Adipocyte (in vitro differentiated cells): Measurements from ENCODE around the gene SMLR1.
A peak's percentile ranks its signal among the peaks of the same experiment; 100 is the strongest.
"Not testable (repeated sequence)": the region's sequence is repeated elsewhere in the genome, so short reads cannot be mapped to it uniquely, and the experiment has no call there.

Experiments used
- DNase-seq: peaks from one replicate; pipeline ENCODE4 v3.0.0-alpha.2; 2015; ENCODE audit warnings: low read depth
- H3K27me3 ChIP-seq: replicated peaks from 2 replicates; pipeline ENCODE4 v1.7.0; 2013; ENCODE audit warnings: mild to moderate bottlenecking, low read length, moderate library complexity; ENCODE audit not compliant: control insufficient read depth, insufficient read depth
- H3K36me3 ChIP-seq: 2 replicates; pipeline ENCODE4 v1.7.0; 2013; ENCODE audit warnings: low read length, mild to moderate bottlenecking, moderate library complexity; ENCODE audit not compliant: control insufficient read depth, insufficient read depth, severe bottlenecking
- H3K4me1 ChIP-seq: 2 replicates; pipeline ENCODE4 v1.7.0; 2013; ENCODE audit warnings: mild to moderate bottlenecking, low read length, moderate library complexity; ENCODE audit not compliant: control insufficient read depth, insufficient read depth
- H3K4me3 ChIP-seq: 2 replicates; pipeline ENCODE4 v1.7.0; 2013; ENCODE audit warnings: mild to moderate bottlenecking, low read length, moderate library complexity
- H3K9ac ChIP-seq: 2 replicates; pipeline ENCODE4 v1.7.0; 2013; ENCODE audit warnings: mild to moderate bottlenecking, low read length, moderate library complexity
- H3K9me3 ChIP-seq: 2 replicates; pipeline ENCODE4 v1.7.0; 2013; ENCODE audit warnings: mild to moderate bottlenecking, low read length, moderate library complexity; ENCODE audit not compliant: control insufficient read depth

Gene SMLR1

DNA sequence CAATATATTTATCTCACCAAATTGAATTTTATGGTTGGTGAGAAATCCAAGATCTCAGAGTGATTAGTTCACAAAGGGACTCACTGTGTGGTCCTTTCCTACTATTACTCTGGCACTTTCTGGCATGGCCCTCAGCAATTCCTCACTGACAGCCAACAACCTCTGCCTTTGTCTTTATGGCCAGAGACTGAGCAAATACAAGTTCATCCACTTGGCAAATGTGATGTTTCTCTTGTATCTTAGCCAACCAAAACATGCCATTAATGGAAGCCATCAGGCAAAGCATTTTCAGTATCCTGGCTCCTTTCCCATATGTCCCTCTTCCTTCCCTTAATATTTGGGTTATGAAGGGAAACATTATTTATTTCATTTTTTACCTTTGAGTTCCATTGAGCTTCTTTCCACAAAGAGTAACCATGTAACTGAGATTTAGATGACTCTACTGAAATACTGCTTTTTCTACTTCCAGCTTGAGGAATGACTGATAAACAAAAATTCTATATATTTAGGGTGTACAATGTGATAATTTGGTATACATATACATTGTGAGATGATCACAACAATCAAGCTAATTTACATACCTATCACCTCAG, 30.8 kb upstream of the SMLR1 start:
- peaks cover 12% of the 10 kb centered on the region for H3K9me3 ChIP-seq
- H3K4me1 ChIP-seq = peaks cover 4% of the 10 kb centered on the region
- H3K36me3 ChIP-seq = no peaks in the 10 kb centered on the region
- H3K27me3 ChIP-seq = peaks cover 8% of the 10 kb centered on the region
- no peak overlapping the region for H3K4me3 ChIP-seq
- DNase-seq = peak; percentile 43
- H3K9ac ChIP-seq = no peak overlapping the region

DNA sequence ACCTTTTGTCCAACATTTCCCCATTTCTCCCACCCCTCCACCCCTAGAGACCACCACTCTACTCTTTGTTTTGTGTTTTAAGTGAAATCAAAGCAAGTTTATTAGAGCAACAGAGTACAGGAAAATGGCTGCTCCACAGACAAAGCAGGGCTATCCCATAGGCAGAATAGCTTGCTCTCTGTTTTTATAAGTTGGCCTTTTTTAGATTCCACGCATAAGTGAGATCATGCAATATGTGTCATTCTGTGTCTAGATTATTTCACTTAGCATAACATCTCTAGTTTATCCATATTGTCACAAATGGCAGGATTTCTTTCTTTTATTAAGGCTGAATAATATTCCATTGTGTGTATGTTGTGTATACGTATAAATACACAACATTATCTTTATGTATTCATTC, 30.1 kb upstream of the SMLR1 start:
- DNase-seq = no peak
- Histone ChIP-seq H3K4me3 (no peak overlapping the region), H3K36me3 (no peaks in the 10 kb centered on the region), H3K27me3 (peaks cover 8% of the 10 kb centered on the region), H3K9ac (no peak overlapping the region), H3K4me1 (peaks cover 4% of the 10 kb centered on the region), H3K9me3 (peaks cover 12% of the 10 kb centered on the region)

DNA sequence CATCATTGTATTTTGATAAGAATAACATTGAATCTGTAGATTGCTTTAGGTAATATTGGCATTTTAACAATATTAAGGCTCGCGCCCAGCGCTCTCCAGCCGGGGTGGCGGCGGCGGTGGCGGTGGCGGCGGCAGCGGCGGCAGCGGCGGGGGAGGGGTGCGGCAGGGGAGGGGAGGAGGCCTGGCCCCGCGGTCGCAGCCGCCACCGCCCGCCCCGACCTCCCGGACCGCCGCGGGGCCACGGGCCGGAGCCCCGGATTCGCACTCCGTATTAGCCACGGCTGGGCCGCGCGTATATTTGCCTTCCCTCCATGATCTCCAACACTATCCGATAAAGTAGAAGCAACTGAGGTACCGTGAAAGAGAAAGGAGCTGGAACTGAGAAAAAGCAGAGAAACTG, 25.8 kb upstream of the SMLR1 start:
- peaks cover 12% of the 10 kb centered on the region for H3K9me3 ChIP-seq

DNA sequence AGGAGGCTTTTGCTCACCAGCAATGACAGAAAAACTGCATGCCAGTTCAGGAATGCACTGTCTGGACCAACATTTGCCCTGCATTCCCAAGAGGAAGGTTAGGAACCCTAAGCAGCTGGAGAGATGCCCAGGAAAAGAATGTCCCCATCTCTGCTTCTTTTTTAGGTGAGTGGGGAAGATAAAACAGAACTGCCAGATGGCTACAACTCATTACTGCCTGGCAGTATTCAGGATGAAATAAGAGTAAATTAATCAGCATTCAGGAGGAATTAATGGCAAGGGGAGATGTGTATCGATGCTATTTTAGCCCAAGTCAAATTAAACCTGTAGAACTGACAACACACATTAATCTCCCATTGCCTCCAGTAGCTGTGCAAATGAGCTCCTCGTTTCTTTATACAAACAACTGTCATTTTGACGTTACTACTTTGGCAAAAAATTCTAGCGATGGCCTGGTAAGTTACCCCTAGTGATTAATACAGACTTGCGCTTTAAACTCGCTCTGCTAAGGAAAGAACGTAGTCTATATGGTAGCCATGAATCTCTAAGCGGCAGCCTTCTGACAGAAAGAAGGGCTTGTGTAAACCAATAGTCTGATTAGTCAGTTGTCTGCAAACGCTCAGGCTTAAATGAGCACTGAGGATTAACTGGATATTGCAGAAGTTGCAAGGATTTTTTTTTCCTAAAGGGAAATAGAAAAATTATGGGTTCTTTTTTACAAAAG, 16.7 kb upstream of the SMLR1 start:
- Histone ChIP-seq H3K4me3 (no peak overlapping the region), H3K27me3 (no peaks in the 10 kb centered on the region), H3K9ac (no peak overlapping the region), H3K9me3 (no peaks in the 10 kb centered on the region), H3K4me1 (peaks cover 8% of the 10 kb centered on the region), H3K36me3 (no peaks in the 10 kb centered on the region)
- peak; percentile 34 for DNase-seq

More for the DNA sequence above, 25.8 kb upstream of the SMLR1 start:
- H3K27me3 ChIP-seq, H3K9ac ChIP-seq, DNase-seq, H3K36me3 ChIP-seq, H3K4me1 ChIP-seq, H3K4me3 ChIP-seq: not testable (repeated sequence)

DNA sequence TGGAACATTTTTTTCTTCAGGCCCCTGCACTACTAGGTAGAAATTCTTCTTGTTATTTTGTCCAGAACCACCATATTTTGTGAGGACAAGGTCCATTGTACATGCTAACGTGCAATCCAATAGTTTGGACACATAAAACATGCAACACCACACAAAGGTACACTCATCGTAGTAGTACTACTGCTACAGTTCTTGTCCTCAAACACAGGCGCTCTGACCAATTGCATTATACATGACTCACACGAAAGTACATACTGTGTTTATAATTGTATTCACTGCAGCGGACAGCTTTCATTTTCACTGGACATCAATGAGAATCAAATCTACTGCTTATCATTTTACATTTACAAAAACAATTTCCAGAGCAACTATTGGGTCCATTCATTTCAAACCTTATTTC, 15.3 kb upstream of the SMLR1 start:
- no peak overlapping the region for H3K4me3 ChIP-seq
- peaks cover 8% of the 10 kb centered on the region for H3K4me1 ChIP-seq
- no peaks in the 10 kb centered on the region for H3K36me3 ChIP-seq
- no peaks in the 10 kb centered on the region for H3K27me3 ChIP-seq
- H3K9me3 ChIP-seq = no peaks in the 10 kb centered on the region
- no peak overlapping the region for H3K9ac ChIP-seq
- DNase-seq = no peak

DNA sequence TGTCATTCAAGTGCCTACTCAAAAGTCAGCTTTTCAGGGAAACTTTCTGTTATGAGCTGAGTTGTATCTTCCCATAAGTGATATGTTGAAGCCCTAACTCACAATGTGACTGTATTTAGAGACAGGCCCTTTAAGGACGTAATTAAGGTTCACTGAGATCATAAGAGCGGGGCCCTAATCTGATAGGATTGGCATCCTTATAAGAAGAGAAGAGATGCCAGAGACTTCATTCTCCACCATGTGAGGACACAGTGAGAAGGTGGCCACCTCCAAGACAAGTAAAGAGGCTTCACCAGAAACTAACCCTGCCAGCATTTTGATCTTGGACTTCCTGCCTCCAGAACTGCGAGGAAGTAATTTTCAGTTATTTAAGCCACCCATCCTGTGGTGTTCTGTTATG, 12.7 kb upstream of the SMLR1 start:
- Histone ChIP-seq H3K9ac (no peak overlapping the region), H3K4me1 (peaks cover 8% of the 10 kb centered on the region), H3K9me3 (no peaks in the 10 kb centered on the region), H3K27me3 (no peaks in the 10 kb centered on the region), H3K4me3 (no peak overlapping the region), H3K36me3 (no peaks in the 10 kb centered on the region)
- DNase-seq = no peak

DNA sequence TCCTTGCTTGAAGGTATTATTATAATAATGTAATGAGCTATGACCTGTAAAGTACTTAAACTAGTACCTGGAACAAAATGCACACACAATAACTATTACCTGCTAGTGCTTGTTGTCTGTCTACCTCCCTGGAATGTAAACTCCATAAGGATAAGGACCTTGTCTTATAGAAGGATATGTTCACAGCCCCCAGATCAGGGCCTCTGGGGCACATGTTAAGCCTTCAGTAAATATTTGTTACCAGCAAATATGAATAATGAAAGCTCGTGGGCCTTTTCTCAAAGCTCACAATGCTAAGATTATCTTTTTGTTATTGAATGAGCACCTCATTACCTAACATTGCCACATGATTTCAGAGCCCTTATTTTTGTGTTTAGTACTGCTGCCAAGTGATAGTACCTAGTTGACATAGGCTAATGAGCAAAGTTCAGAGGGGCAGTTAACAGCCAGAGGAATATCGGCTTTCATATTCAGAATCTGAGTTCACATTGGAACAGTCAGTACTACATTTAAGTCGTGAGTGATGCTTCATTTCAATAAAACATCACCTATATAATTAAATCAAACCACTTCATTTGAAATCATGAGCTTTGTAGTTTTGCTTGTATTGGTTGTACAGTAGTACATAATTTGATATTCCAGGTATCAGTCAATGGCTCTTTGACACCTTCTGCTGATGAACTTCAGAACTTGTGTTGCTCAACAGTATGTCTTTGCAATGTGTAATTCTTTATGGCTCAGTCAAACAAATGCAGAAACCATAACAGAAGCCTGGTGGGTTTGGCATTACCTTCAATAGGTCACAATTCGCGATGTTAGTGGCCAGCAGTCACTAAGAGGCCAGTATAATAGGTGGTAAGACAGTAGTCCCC, 11.8 kb upstream of the SMLR1 start:
- Histone ChIP-seq H3K4me1 (peaks cover 3% of the 10 kb centered on the region), H3K36me3 (no peaks in the 10 kb centered on the region), H3K9ac (no peak overlapping the region), H3K4me3 (no peak overlapping the region), H3K27me3 (no peaks in the 10 kb centered on the region), H3K9me3 (no peaks in the 10 kb centered on the region)
- DNase-seq = no peak

DNA sequence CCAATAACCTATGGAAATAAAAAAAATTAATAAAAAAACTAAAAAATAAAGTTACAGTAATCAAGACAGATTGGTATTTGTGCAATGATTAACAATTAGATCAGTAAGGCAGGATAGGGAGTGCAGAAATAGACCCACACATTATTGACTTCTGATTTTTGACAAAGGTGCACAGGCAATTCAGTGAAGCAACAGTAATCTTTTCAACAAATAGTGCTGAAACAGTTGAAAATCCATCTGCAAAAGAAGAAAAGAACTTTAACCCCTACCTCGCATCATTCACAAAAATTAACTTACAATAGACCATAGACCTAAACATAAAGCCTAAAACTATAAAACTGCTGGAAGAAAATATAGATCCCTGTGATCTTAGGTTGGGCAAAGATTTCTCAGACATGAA, 4.5 kb upstream of the SMLR1 start:
- no peak for DNase-seq
- Histone ChIP-seq H3K4me3 (no peak overlapping the region), H3K27me3 (no peaks in the 10 kb centered on the region)

DNA sequence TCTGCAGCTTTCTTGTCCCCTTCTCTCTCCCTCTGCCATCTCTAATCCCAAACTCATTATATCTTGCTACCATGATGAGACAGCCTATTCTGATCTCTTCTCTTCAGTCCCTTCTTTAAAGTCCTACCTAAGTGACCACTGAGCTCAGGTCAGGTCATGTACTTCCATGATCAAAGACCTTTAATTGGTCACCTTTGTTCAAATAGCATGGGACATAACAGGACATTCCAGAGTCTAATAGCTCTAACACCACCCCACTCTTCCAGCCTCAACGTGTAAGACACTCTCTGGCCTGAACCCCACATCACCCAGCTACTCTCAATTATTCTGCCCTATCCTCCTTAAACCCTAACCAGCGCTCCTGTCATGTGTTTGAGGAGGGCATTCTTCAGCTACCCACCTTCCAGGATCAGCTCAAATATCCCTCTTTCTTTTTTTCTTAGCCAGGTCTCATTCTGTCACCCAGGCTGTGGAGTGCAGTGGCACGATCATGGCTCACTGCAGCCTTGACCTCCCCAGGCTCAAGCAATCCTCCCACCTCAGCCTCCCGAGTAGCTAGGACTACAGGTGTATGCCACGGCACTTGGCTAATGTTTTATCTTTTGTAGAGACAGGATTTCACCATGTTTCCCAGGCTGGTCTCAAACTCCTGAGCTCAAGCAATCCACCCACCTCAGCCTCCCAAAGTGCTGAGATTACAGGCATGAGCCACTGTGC, 2.1 kb upstream of the SMLR1 start:
- Histone ChIP-seq H3K36me3 (no peaks in the 10 kb centered on the region), H3K27me3 (no peaks in the 10 kb centered on the region), H3K4me1 (no peaks in the 10 kb centered on the region), H3K9ac (no peak overlapping the region), H3K4me3 (no peak overlapping the region), H3K9me3 (no peaks in the 10 kb centered on the region)
- no peak for DNase-seq

More for the DNA sequence above, 4.5 kb upstream of the SMLR1 start:
- Histone ChIP-seq H3K9me3 (no peaks in the 10 kb centered on the region), H3K36me3 (no peaks in the 10 kb centered on the region), H3K4me1 (no peaks in the 10 kb centered on the region), H3K9ac (no peak overlapping the region)

DNA sequence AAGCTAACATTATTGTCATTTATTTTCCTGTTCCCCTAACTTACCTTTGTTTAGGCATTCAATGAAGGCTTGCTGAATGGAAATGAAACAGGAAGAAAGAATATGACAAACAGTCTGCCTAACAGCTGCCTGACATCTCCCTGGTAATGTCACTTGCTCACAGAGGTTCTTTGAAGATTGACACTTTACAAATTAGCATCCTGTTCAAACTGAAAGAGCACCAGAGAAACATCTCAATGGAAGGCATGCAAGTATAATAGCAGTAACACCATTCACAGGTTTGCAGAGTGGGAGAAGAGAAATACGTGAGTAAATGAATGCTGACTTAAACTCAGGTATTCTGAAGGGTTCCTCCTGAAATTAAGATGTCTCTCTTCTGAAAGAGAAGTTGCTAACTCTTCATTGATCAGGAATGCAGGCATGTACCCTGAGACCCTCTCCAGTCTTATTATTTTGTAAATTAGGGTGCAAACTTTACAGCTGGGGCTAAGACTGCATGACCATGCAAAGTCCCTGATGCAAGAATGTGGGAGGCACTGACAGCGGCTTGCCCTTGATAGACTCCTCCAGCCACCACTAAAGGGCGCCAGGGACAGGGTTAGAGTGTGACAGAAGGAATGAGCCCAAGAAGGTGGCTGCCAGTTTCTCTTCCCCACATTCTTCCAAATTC, 1.3 kb upstream of the SMLR1 start:
- DNase-seq = no peak
- Histone ChIP-seq H3K4me3 (no peak overlapping the region), H3K9me3 (no peaks in the 10 kb centered on the region), H3K4me1 (no peaks in the 10 kb centered on the region), H3K27me3 (no peaks in the 10 kb centered on the region), H3K9ac (no peak overlapping the region), H3K36me3 (no peaks in the 10 kb centered on the region)
